ENCODE results near the gene POU3F2.

The POU3F2 gene

GRCh38 chr6:98831057-98831958 is 3.1 kb upstream of the POU3F2 start:
- no peak for DNase-seq

DNA sequence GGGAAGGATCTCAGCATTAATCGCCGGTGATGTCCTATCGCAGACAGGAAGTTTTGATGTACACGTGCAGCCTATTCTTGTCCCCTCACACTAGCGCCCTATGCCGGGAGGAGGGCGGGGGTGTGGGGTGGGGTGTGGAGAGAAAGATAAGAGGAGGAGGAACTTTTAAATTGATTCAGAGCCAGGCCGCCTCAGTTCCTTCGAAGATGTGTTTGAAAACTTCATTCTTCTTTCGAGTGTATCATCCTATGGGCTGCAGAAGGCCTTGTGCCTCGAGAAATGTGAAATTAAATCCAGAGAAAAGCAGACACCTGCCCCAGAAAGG is 2.5 kb upstream of the POU3F2 start:
- no peak for DNase-seq

GRCh38 chr6:98832284-98833056 is 1.9 kb upstream of the POU3F2 start:
- DNase-seq: peak in 1 of 2 experiments; percentile 69

DNA sequence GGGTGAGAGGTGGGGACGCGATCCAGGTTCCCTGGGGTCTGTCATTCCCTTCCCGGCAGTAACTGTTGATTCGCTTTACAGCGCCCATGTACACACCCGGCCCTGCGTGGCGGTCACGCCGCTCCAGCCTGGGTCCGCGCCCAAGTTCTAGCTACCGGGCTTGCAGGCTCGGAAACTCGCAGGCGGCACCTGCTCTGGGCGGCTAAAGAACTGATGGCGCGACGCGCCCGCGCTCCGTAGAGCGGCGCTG is 1.4 kb upstream of the POU3F2 start:
- peak in 1 of 2 experiments; percentile 86 for DNase-seq

DNA sequence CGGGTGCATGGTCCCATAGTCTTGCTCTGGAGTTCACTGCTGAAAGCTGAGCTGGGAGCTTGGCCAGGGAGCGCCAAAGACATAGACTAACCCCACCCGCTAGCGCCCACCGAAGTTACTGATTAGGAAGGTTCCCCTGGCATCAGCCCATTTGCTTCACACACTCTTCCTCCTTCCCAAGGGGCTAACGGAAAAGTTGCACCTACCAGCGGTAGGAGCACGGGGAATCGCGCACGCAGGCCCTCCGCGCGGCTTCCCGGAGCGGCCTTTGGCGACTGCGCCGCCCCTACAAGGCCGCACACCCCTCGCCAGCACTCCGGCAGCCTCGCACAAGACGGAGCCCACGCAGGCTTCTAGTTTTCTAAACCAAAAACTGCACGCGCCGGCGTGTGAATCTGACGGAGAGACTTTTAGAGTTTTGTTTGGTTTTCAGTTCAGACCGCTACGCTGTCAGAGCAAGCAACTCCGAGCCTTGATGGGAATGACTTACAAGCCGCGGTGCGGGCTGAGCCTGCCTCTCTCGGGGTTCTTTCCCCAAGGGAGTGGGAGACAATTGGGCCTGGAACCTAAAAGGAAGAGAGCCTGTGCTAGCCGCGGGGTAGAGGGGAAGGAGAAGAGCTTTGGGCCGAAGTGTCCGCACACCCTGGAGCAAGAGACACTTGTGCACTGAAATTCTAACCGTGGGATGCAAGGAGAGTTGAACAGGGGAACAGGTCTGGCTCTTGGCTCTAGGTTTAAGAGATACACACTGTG is 891 bp upstream of the POU3F2 start:
- peak; percentile 75 to 78 for DNase-seq

DNA sequence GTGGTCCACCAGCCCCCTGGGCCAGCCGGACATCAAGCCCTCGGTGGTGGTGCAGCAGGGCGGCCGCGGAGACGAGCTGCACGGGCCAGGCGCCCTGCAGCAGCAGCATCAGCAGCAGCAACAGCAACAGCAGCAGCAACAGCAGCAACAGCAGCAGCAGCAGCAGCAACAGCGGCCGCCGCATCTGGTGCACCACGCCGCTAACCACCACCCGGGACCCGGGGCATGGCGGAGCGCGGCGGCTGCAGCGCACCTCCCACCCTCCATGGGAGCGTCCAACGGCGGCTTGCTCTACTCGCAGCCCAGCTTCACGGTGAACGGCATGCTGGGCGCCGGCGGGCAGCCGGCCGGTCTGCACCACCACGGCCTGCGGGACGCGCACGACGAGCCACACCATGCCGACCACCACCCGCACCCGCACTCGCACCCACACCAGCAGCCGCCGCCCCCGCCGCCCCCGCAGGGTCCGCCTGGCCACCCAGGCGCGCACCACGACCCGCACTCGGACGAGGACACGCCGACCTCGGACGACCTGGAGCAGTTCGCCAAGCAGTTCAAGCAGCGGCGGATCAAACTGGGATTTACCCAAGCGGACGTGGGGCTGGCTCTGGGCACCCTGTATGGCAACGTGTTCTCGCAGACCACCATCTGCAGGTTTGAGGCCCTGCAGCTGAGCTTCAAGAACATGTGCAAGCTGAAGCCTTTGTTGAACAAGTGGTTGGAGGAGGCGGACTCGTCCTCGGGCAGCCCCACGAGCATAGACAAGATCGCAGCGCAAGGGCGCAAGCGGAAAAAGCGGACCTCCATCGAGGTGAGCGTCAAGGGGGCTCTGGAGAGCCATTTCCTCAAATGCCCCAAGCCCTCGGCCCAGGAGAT is 1.0 kb downstream of the POU3F2 start:
- peak; percentile 48 to 75 for DNase-seq

DNA sequence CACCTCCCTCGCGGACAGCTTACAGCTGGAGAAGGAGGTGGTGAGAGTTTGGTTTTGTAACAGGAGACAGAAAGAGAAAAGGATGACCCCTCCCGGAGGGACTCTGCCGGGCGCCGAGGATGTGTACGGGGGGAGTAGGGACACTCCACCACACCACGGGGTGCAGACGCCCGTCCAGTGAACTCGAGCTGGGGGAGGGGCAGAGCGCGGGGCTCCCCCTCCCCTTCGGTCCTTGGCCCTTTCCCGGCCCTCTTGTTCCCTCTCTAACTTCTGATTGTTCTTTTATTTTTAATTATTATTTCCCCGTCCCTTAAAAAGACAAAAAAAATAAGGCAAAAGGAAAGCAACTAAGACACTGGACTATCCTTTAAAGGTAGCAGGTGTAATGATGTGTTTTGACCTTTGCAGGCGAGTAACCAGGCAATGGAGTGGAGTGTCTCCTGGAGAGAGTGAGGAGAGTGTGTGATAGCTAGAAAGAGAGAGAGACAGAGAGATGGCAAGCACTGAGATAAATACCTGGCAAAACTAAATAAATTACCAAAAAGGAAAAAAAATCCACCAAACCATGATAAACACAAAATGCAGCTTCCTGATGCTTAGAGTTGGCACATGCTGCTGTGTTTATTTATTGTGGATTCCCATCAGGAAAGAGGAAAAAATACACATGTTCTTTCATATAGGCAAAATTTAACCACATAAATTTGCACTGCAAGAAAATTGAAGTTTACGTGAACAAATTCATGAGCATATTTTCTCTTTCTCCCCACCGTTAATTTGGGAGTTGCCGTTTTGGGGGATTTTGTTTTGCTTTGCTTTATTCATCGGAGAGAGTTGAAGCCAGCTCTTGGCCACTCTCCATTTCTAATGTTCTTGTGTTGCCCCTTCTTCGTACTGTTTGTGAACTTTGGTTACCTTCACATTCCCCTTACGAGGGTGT is 1.9 kb downstream of the POU3F2 start:
- DNase-seq: peak in 1 of 2 experiments; percentile 75

- DNase-seq: no peak
These were observed 2.9 kb downstream of the POU3F2 start for GRCh38 chr6:98836962-98837944.

DNA sequence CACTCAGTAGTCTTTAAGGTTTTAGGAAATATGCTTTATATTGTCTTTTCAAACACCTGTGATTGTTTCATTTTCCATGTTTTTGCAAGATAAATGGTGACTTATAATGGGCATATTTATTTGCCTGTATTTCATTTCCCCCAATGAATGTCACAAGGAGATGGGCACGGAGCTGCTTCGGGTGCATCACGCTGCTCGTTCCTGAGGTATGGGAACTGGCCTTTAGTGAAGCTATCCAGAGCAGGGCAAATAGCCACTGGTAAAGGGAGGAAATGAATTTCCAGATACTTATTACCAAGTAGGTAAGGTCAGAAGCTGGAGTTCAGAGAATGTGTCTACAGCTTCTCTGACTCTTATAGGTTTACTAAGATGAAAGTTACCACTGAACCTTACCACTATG is 3.7 kb downstream of the POU3F2 start:
- DNase-seq: peak in 1 of 2 experiments; percentile 35

- no peak for DNase-seq
These were observed 4.6 kb downstream of the POU3F2 start for GRCh38 chr6:98838975-98839374.

DNA sequence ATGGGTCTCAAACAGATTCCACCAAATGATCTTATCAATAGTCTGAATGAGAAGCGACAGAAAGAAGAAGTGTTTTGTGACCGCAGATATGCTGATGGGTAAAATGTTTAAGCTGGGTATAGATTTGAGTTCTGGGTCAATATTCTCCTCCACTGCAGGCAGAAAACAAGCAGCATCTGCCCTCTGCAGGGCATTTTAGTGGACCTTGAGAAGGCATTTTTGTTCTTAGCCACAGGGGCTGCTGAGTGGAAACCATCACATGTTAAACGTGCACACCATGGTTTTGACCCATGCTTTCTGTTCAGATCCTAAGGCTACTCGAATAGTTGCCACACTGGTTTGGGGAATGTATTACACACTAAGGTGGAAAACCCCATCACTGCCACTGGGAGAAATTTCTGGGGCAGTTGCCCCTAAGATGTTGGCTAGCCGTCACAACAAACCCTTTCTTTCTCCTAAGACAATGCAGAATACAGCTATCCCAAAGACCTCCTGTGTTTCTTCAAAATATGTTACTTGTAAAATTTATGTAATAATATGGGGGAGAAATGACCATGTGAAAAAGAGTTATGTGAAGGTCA is 5.5 kb downstream of the POU3F2 start:
- DNase-seq: peak; percentile 28 to 61

GRCh38 chr6:98840385-98840784 is 6.0 kb downstream of the POU3F2 start:
- no peak for DNase-seq

DNA sequence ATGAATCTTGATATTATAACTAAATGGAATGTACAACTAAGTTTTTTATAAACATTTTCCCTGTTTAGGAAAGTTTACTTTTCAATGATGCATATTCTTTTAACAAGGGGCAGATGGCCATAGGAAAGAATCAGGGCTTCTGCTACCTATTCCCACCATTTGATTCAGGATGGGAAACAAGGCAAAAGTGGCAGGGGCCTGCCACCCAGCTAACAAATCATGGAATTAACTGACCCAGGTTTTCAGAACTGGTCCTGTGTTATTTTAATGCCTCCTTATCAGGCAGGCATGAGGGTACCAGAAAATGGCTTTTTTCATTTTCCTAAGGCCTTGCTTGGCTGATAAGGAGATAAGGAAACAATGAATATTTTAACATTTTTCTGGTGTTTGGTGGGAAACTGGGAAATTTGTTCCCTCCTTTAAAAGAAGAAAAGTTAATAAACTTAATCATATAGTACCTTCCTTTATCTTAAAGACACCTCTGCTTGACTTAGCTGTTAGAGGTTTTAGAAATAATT is 6.7 kb downstream of the POU3F2 start:
- DNase-seq: no peak

GRCh38 chr6:98841621-98842341 is 7.4 kb downstream of the POU3F2 start:
- no peak for DNase-seq

GRCh38 chr6:98842342-98843180 is 8.2 kb downstream of the POU3F2 start:
- DNase-seq: no peak

DNA sequence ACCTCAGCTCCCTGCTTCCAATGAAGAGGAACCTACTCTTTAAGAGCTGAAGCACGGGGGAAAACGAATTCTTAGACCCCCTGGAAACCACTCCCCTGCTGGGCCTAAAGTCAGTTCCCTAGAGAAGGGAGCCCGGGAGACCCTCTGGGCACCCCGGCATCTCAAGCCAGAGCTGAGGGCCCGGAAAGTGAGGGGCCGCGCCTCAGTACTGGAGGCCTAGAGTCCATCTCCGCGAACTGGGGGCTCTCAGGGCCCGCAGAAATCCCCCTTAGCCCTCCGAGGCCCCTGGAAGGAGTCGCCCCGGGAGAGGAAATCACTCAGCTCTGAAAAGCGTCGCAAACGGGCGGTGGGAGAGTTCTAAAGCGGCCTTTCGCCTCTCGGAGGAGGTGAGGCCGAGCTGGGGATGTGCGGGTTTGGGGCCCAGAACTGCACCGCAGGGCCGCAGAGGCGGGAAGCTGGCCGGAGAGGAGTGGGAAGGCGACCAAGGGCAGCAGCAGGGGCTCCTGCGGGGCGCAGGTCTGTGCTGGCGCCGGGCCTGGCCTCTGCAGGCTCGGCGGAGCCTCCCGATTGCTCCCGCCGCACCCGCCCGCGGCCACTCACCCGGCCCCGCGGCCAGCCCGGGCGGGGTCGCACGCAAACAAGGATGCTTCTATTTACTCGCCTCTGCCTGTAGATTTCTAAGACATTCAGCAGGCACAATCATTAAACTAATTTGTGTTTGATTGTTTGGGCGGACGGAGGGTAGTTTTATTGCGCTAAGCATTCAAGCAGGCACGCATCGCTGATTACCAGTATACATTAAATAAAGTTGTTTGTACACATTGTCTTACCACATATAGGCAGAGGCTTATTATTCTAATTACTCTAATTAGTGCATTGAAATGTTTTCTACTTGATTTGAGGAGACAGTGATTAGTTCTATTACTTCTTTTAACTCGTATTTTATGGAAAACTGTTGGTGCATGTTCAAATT is 9.2 kb downstream of the POU3F2 start:
- peak in 1 of 2 experiments; percentile 56 for DNase-seq

Measured in NCI-H526 (cell line).